Gastrocnemius medialis (tissue), 4 donors: ENCODE measurements around the gene PAQR5. TPM values are rescaled to one million over a fixed set of nuclear protein-coding genes. Genes with fewer than 3 reads are reported as not detected.

ENCODE experiments used
- ATAC-seq, 2 donors: fragments of 150-250 bp; one replicate each; pipeline ENCODE4 v1.9.1; 2016
- DNase-seq, 2 donors: peaks; one replicate each; pipeline ENCODE4 v3.0.0-alpha.2; 2019
- H3K27ac ChIP-seq, 4 donors: fragments of 200-600 bp; sonication (generic); 1 replicate in 1 of 4; 2 replicates in 3 of 4; pipeline ENCODE4 v1.5.1; 2016 to 2018; ENCODE audit warnings: mild to moderate bottlenecking in 2 of 4, moderate library complexity in 1 of 4
- H3K27me3 ChIP-seq, 3 donors: fragments of 200-600 bp; sonication (generic) in 2 of 3; 1 replicate in 1 of 3; 2 replicates in 2 of 3; pipeline versions ENCODE4 v1.5.1 to v1.6.0; 2016 to 2019; ENCODE audit warnings: mild to moderate bottlenecking in 1 of 3, moderate library complexity in 1 of 3
- H3K36me3 ChIP-seq, 2 donors: fragments of 200-600 bp; sonication (generic) in 1 of 2; one replicate each; pipeline ENCODE4 v1.5.1; 2017 to 2018
- H3K4me1 ChIP-seq, 2 donors: fragments of 200-600 bp; sonication (generic) in 1 of 2; one replicate each; pipeline ENCODE4 v1.5.1; 2016 to 2017; ENCODE audit warnings: mild to moderate bottlenecking in 2 of 2
- H3K4me3 ChIP-seq, 4 donors: fragments of 200-600 bp; sonication (generic) in 3 of 4; 1 replicate in 1 of 4; 2 replicates in 3 of 4; pipeline ENCODE4 v1.5.1; 2016 to 2019; ENCODE audit warnings: mild to moderate bottlenecking in 2 of 4
- H3K9me3 ChIP-seq, 3 donors: fragments of 200-600 bp; sonication (generic) in 2 of 3; 1 replicate in 1 of 3; 2 replicates in 2 of 3; pipeline ENCODE4 v1.5.1; 2016 to 2019
- POLR2A ChIP-seq, 2 donors: fragments of 450-650 bp; IDR thresholded peaks; one replicate each; pipeline ENCODE4 v1.6.1; 2017; ENCODE audit warnings: antibody characterized with exemption in 2 of 2, mild to moderate bottlenecking in 2 of 2, moderate library complexity in 2 of 2
- in situ Hi-C, 4 donors: fragments of 200-750 bp; cut with MboI; loops; one replicate each; pipeline versions ENCODE4 v1.15.0 to v1.8.0; 2017; ENCODE audit warnings: low sequenced_read_pairs in 4 of 4
- intact Hi-C: fragments of 100-400 bp; cut with DNase I; formaldehyde crosslinking; loops from one replicate; pipeline ENCODE4 v1.15.1; 2023; ENCODE audit warnings: low total_unique reads
- total RNA-seq, 4 donors: library from RNA; depleted of rRNA; stranded (reverse); fragments of >200 nt; gene quantifications; one replicate each; pipeline versions ENCODE4 v1.1.0 to v1.2.3, GENCODE V29; 2016
- TF ChIP-seq, protein P1 (sequence below), 5 experiments: fragments of 450-650 bp in 3 of 5; fragments of 200-600 bp in 2 of 5; sonication (generic) in 2 of 5; IDR thresholded peaks in 4 of 5; conservative IDR thresholded peaks in 1 of 5; 1 replicate in 4 of 5; 2 replicates in 1 of 5; pipeline ENCODE4 v1.5.1; 2016 to 2019; ENCODE audit warnings: antibody characterized with exemption in 5 of 5, mild to moderate bottlenecking in 3 of 5, moderate library complexity in 3 of 5

Gene PAQR5
- total RNA-seq, 4 donors from 2014 or later = 0.07 to 0.10 (median 0.10) TPM; not detected in 1

- Histone ChIP-seq H3K27me3 (no peaks in the 10 kb centered on the region), H3K4me1 (no peaks in the 10 kb centered on the region), H3K4me3 (no peak overlapping the region), H3K27ac (no peak overlapping the region), H3K9me3 (no peaks in the 10 kb centered on the region), H3K36me3 (no peaks in the 10 kb centered on the region)
- in situ Hi-C loops (no loop called here), intact Hi-C loops (no loop called here)
- ATAC-seq (no peak), DNase-seq (no peak)
- TF ChIP-seq POLR2A (IDR thresholded peaks at IDR 0.05) = no peak
- TF ChIP-seq, protein P1, sequence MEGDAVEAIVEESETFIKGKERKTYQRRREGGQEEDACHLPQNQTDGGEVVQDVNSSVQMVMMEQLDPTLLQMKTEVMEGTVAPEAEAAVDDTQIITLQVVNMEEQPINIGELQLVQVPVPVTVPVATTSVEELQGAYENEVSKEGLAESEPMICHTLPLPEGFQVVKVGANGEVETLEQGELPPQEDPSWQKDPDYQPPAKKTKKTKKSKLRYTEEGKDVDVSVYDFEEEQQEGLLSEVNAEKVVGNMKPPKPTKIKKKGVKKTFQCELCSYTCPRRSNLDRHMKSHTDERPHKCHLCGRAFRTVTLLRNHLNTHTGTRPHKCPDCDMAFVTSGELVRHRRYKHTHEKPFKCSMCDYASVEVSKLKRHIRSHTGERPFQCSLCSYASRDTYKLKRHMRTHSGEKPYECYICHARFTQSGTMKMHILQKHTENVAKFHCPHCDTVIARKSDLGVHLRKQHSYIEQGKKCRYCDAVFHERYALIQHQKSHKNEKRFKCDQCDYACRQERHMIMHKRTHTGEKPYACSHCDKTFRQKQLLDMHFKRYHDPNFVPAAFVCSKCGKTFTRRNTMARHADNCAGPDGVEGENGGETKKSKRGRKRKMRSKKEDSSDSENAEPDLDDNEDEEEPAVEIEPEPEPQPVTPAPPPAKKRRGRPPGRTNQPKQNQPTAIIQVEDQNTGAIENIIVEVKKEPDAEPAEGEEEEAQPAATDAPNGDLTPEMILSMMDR (IDR thresholded peaks at IDR 0.05 in 4 of 5, conservative IDR thresholded peaks at IDR 0.05 in 1 of 5) = no peak
Measured at GRCh38 chr15:69424748-69425413, 126.2 kb downstream of the PAQR5 start.

GRCh38 chr15:69433831-69434230 is 135.1 kb downstream of the PAQR5 start:
- in situ Hi-C loops = no loop called here
- H3K27me3 ChIP-seq = no peaks in the 10 kb centered on the region
- no peaks in the 10 kb centered on the region for H3K36me3 ChIP-seq
- intact Hi-C loops = no loop called here
- DNase-seq = no peak
- no peak for ATAC-seq
- TF ChIP-seq, protein P1 (IDR thresholded peaks at IDR 0.05 in 4 of 5, conservative IDR thresholded peaks at IDR 0.05 in 1 of 5) = no peak
- no peak for TF ChIP-seq POLR2A (IDR thresholded peaks at IDR 0.05)
- H3K4me3 ChIP-seq = no peak overlapping the region
- H3K9me3 ChIP-seq = no peaks in the 10 kb centered on the region
- no peaks in the 10 kb centered on the region for H3K4me1 ChIP-seq
- H3K27ac ChIP-seq = no peak overlapping the region

- intact Hi-C loops (no loop called here), in situ Hi-C loops (no loop called here)
- TF ChIP-seq POLR2A (IDR thresholded peaks at IDR 0.05) = no peak
- TF ChIP-seq, protein P1 (IDR thresholded peaks at IDR 0.05 in 4 of 5, conservative IDR thresholded peaks at IDR 0.05 in 1 of 5) = no peak
- H3K27ac ChIP-seq = no peak overlapping the region
- no peak overlapping the region for H3K4me3 ChIP-seq
- H3K27me3 ChIP-seq = no peaks in the 10 kb centered on the region
- DNase-seq = no peak
- no peaks in the 10 kb centered on the region for H3K36me3 ChIP-seq
- H3K4me1 ChIP-seq = no peaks in the 10 kb centered on the region
- ATAC-seq = no peak
- no peaks in the 10 kb centered on the region for H3K9me3 ChIP-seq
Measured at GRCh38 chr15:69434238-69434637, 135.5 kb downstream of the PAQR5 start.

DNA sequence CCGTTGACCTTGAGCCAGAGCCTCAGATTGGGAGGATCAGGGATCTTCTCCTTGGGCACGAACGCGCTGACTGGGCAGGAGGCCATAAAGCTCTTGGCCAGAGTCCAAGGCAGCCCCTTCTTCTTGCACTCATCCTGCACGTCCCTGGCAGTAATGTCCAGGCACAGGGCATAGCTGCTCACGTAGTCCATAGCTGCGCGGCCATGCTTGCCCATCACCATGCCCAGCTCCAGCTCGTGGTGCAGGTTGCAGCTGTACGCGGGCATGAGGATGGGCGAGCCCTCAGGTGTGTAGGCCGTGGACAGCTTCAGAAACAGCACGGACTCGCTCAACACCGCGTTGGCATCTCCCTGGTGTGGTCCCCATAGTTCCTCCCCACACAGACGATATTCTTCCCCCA is 136.0 kb downstream of the PAQR5 start:
- no peaks in the 10 kb centered on the region for H3K36me3 ChIP-seq
- H3K9me3 ChIP-seq = no peaks in the 10 kb centered on the region
- no peak for DNase-seq
- no peak overlapping the region for H3K27ac ChIP-seq
- H3K4me3 ChIP-seq = no peak overlapping the region
- no peaks in the 10 kb centered on the region for H3K27me3 ChIP-seq
- intact Hi-C loops (no loop called here), in situ Hi-C loops (no loop called here)
- TF ChIP-seq POLR2A (IDR thresholded peaks at IDR 0.05) = no peak
- TF ChIP-seq, protein P1 (IDR thresholded peaks at IDR 0.05 in 4 of 5, conservative IDR thresholded peaks at IDR 0.05 in 1 of 5) = no peak
- H3K4me1 ChIP-seq = no peaks in the 10 kb centered on the region
- no peak for ATAC-seq

GRCh38 chr15:69435985-69436384 is 137.3 kb downstream of the PAQR5 start:
- Histone ChIP-seq H3K4me1 (no peaks in the 10 kb centered on the region), H3K36me3 (no peaks in the 10 kb centered on the region), H3K27me3 (no peaks in the 10 kb centered on the region), H3K4me3 (no peak overlapping the region), H3K9me3 (no peaks in the 10 kb centered on the region), H3K27ac (no peak overlapping the region)
- in situ Hi-C loops (no loop called here), intact Hi-C loops (no loop called here)
- DNase-seq (no peak), ATAC-seq (no peak)
- TF ChIP-seq, protein P1 (IDR thresholded peaks at IDR 0.05 in 4 of 5, conservative IDR thresholded peaks at IDR 0.05 in 1 of 5) = no peak
- TF ChIP-seq POLR2A (IDR thresholded peaks at IDR 0.05) = no peak
